ENCODE data around the gene STXBP5L. TPM values are rescaled to one million over a fixed set of nuclear protein-coding genes. Genes with fewer than 3 reads are reported as not detected.

The STXBP5L gene
- under 1 TPM in 2 of 4 donors, not detected in 2; 0.30 to 0.44 TPM for total RNA-seq

GRCh38 chr3:120908030-120908794, at the start of gene STXBP5L:
STXBP5L (plus strand) TSS chr3:120908205; CDS start chr3:120909579, 1,374 bp downstream.
- Histone ChIP-seq H3K4me3 (peak within 1 kb of the TSS; percentile 12 to 49 (median 18)), H3K27ac (no peak within 1 kb of the TSS), H3K27me3 (peaks cover 0 to 43% of the 10 kb centered on the region in 2 donors), H3K36me3 (no peaks in the 10 kb centered on the region), H3K4me1 (peaks cover 0 to 23% (median 8%) of the 10 kb centered on the region in 4 donors), H3K9me3 (no peaks in the 10 kb centered on the region)
- DNase-seq (ENCODE audit: low spot score in 2 of 2): no peak
- TF ChIP-seq POLR2A (IDR thresholded peaks at IDR 0.05) (no peak), EP300 (IDR thresholded peaks at IDR 0.05) (no peak)
- TF ChIP-seq, protein P1, sequence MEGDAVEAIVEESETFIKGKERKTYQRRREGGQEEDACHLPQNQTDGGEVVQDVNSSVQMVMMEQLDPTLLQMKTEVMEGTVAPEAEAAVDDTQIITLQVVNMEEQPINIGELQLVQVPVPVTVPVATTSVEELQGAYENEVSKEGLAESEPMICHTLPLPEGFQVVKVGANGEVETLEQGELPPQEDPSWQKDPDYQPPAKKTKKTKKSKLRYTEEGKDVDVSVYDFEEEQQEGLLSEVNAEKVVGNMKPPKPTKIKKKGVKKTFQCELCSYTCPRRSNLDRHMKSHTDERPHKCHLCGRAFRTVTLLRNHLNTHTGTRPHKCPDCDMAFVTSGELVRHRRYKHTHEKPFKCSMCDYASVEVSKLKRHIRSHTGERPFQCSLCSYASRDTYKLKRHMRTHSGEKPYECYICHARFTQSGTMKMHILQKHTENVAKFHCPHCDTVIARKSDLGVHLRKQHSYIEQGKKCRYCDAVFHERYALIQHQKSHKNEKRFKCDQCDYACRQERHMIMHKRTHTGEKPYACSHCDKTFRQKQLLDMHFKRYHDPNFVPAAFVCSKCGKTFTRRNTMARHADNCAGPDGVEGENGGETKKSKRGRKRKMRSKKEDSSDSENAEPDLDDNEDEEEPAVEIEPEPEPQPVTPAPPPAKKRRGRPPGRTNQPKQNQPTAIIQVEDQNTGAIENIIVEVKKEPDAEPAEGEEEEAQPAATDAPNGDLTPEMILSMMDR (IDR thresholded peaks at IDR 0.05): no peak
- 2 to 3% methylated on average over 32 to 64 of the region's 83 CpGs for WGBS, 2 donors

GRCh38 chr3:120858521-120858920, 49.5 kb upstream of the STXBP5L start:
- no peak for DNase-seq (ENCODE audit: low spot score in 2 of 2)
- H3K27me3 ChIP-seq: no peaks in the 10 kb centered on the region
- no peak overlapping the region for H3K4me3 ChIP-seq
- H3K36me3 ChIP-seq: no peaks in the 10 kb centered on the region
- 74 to 75% methylated on average over 3 of the region's 3 CpGs for WGBS, 2 donors
- no peak overlapping the region for H3K27ac ChIP-seq
- no peaks in the 10 kb centered on the region for H3K9me3 ChIP-seq
- no peaks in the 10 kb centered on the region for H3K4me1 ChIP-seq
- TF ChIP-seq EP300 (IDR thresholded peaks at IDR 0.05) (no peak), POLR2A (IDR thresholded peaks at IDR 0.05) (no peak)
- TF ChIP-seq, protein P1 (IDR thresholded peaks at IDR 0.05): no peak

DNA sequence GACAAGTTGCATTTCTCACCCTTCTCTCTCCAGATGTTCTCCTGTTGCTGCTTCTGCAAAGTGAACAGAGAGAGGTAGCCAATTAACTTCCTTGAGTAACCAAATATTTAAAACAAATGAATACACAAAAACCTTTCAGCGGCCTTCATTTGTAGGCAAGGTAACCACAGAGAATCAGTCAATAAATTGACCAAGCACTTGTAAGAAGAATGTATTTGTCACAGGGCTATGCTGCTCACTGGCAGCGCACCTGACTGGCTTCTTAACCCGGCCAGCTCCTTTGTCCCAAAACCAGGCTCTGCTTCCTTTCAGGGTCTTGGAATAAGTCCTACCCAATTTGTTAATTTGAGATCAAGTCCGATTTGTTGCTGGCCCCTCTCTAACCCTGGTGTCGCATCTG, 43.5 kb upstream of the STXBP5L start:
- DNase-seq (ENCODE audit: low spot score in 2 of 2): no peak
- WGBS, 2 donors: 81 to 88% methylated on average over 5 of the region's 5 CpGs
- Histone ChIP-seq H3K27ac (no peak overlapping the region), H3K9me3 (no peaks in the 10 kb centered on the region), H3K27me3 (no peaks in the 10 kb centered on the region), H3K36me3 (no peaks in the 10 kb centered on the region), H3K4me1 (no peaks in the 10 kb centered on the region), H3K4me3 (no peak overlapping the region)
- TF ChIP-seq, protein P1 (IDR thresholded peaks at IDR 0.05): no peak
- no peak for TF ChIP-seq EP300 (IDR thresholded peaks at IDR 0.05)
- TF ChIP-seq POLR2A (IDR thresholded peaks at IDR 0.05): no peak

DNA sequence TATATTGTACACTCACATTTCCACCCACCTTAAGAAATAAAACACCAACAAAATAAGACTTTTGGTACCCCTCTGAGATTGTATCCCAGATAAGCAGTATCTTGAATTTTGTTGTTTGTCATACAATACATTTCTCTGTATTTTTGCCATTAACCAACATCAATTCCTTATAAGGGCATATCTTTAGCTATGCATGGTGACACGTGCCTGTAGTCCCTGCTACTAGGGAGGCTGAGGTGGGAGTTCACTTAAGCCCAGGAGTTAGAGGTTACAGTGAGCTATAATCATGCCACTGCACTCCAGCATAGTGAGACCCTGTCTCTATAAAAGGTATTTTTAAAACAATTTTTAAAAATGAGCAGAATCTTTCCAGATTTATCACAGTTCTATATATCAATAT, 32.5 kb upstream of the STXBP5L start:
- WGBS, 2 donors: 44% methylated on average over 1 of the region's 1 CpG
- H3K36me3 ChIP-seq: no peaks in the 10 kb centered on the region
- TF ChIP-seq, protein P1 (IDR thresholded peaks at IDR 0.05): no peak
- TF ChIP-seq EP300 (IDR thresholded peaks at IDR 0.05): no peak
- TF ChIP-seq POLR2A (IDR thresholded peaks at IDR 0.05): no peak

DNA sequence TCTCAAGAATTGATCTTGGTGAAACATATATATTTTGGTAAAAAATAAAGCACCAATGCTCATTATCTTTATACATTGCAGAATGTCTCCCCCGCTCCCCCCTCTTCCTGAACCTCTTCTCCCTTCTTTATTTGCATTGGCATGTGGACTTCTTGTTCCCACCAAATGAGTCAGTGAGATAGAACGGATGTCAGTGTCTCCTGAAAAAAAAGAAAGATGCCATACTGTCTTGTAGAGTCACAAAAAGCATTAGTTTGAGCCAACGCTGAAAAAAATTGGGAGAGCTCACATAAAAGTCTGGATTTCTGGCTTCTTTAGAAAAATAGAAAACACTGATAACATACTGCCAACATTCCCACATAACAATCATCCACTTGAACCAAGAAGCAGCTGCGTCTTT, 32.0 kb upstream of the STXBP5L start:
- TF ChIP-seq EP300 (IDR thresholded peaks at IDR 0.05) (no peak), POLR2A (IDR thresholded peaks at IDR 0.05) (no peak)
- TF ChIP-seq, protein P1 (IDR thresholded peaks at IDR 0.05): no peak
- no peaks in the 10 kb centered on the region for H3K4me1 ChIP-seq
- no peak overlapping the region for H3K27ac ChIP-seq
- H3K27me3 ChIP-seq: no peaks in the 10 kb centered on the region
- no peak for DNase-seq (ENCODE audit: low spot score in 2 of 2)
- no peaks in the 10 kb centered on the region for H3K9me3 ChIP-seq
- 58 to 61% methylated on average over 4 of the region's 4 CpGs for WGBS, 2 donors
- H3K4me3 ChIP-seq: no peak overlapping the region
- H3K36me3 ChIP-seq: no peaks in the 10 kb centered on the region

More for the DNA sequence above, 32.5 kb upstream of the STXBP5L start:
- H3K27ac ChIP-seq: no peak overlapping the region
- no peaks in the 10 kb centered on the region for H3K27me3 ChIP-seq
- no peak overlapping the region for H3K4me3 ChIP-seq
- DNase-seq (ENCODE audit: low spot score in 2 of 2): no peak
- no peaks in the 10 kb centered on the region for H3K4me1 ChIP-seq
- H3K9me3 ChIP-seq: no peaks in the 10 kb centered on the region
